HG02678 (cell line): ENCODE results near the gene UPP2.

Experiments
- ATAC-seq: cut with Tn5 transposase; IDR thresholded peaks from one replicate; pipeline ENCODE4 v1.9.1; 2021; ENCODE audit warnings: mild to moderate bottlenecking, moderate library complexity; ENCODE audit not compliant: unreplicated experiment

The UPP2 gene

GRCh38 chr2:158103411-158104012 lies 1.8 kb downstream of the UPP2 start:
- no peak for ATAC-seq

- no peak for ATAC-seq
These were observed 3.2 kb downstream of the UPP2 start for GRCh38 chr2:158104903-158105302.

GRCh38 chr2:158112992-158113391 lies 11.3 kb downstream of the UPP2 start:
- no peak for ATAC-seq

DNA sequence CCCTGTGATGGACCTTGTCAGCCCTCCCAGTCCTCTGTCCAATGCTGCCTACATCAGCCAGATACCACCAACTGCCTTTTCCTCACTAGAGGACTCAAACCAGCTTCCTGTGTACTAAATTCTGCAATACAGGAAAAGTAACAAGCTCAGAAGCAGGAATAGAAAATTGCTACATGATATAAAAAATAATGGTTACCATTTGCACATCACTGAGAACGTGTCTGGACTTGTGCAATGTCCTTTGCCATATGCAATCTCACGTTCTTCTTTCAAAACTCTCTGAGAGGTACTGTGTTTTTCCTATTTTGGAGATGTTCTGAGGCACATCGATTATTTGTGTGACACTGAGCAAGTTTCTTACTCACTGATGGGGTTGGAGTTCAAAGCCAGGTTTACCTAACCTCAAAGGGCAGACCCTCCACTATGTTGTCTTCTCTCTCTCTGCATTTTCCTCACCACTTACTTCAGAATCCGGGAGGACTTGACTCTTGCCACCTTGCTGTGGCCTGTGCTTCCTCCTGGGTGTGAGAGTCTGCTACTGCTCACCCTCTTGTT lies 12.1 kb downstream of the UPP2 start:
- ATAC-seq, result no peak

DNA sequence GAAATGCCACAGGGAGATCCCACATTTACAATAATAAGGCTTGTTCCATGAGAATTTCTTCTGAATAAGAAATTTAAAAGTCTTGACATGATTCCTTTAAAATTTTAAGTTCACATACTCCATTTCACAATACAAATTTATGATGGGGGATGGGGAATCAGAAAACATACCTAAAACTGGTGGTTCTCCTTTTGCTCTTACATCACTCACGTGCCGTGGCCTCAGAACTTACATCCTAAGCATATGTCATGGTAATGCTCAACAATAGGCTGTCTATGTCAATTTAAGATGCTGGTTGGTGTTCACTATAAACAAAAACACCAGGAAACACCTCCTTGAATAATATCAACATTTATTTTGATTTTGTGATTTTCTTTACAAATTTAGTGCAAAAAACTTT lies 12.8 kb downstream of the UPP2 start:
- no peak for ATAC-seq

- ATAC-seq, result no peak
These were observed 13.6 kb downstream of the UPP2 start for GRCh38 chr2:158115202-158115767.

- no peak for ATAC-seq
These were observed 15.3 kb downstream of the UPP2 start for GRCh38 chr2:158116936-158117335.

GRCh38 chr2:158120102-158120501 lies 18.4 kb downstream of the UPP2 start:
- no peak for ATAC-seq

GRCh38 chr2:158120664-158121641 lies 19.3 kb downstream of the UPP2 start:
- ATAC-seq, result no peak

GRCh38 chr2:158124896-158125295 lies 23.2 kb downstream of the UPP2 start:
- ATAC-seq, result no peak

GRCh38 chr2:158125756-158126498 lies 24.3 kb downstream of the UPP2 start:
- ATAC-seq, result no peak

DNA sequence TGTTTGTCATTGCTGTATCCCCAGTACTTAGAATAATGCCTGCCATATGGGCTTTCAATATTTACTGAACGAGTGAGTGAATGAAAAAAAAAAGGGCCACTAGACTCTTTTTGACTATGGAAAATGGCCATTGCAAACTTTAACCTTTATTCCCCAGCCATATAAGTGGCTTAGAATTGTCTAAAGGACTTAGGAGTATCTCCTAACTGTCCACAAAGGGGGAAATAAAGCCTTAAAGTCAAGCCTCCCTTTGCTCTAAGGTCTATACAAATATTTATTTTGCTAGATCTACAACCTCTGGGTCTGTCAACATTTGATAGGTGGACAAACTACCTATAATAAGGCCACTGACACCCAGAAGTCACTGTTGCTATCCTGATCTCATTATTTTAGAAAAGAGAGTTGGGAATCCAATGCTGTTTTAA lies 25.7 kb downstream of the UPP2 start:
- no peak for ATAC-seq

DNA sequence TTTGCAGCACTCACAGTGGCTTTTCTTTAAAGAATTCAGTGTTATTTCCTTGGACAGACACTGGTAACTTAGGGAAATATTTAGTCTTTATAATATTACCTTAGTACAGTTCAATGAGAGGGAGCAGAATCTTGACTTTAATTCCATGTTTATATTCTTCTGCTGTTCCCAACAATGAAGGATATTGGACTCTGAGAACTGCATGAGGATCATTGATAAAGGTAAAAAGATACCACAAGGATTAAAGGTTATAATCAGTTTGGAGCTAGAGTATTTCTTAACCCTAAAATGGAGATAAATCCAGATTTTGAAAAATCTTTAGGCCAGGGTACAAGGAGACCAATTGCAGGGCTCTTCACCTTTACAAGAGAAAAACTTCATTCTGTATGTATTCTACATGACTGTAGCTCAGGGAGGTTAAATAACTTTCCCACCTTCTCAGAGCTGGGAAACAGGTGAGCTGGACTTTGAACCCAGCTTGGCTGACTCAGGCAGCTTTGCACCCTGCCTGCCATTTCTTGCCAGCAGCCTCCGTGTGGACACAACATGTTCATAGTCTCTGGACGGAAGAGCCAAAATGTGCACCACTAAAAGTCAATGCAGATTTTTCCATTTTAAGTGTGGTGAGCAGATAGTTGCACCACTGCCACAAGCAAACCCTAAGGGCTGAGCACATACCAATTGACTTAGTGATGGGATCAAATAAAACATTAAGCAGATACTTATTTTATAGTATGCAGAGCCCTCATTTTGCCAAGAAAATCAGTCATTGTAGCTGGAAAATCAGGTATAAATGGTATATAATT lies 26.7 kb downstream of the UPP2 start:
- ATAC-seq, result no peak

GRCh38 chr2:158129037-158129436 lies 27.4 kb downstream of the UPP2 start:
- ATAC-seq, result no peak

GRCh38 chr2:158130832-158131473 lies 29.3 kb downstream of the UPP2 start:
- no peak for ATAC-seq

DNA sequence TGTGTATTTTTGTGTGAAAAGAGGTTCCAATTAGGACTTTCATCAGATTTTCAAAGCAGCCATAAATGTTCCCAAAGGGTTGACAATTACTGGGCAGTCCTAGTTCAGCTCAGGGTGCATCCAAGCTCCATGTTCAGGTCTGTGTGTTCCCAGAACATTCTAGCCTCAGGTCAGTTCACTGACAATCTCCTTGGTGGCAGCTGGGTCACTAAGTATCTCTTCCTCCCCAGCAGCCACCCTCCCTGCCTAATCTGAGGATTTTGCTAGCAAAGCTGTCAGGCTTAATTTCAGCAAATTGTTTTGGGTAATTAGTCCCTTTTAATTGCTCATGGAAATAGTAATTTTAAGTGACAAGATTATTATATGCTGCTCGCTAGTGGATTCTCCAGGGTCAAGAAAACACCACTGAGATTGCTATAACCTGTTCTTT lies 29.8 kb downstream of the UPP2 start:
- ATAC-seq, result no peak

GRCh38 chr2:158131919-158132566 lies 30.4 kb downstream of the UPP2 start:
- no peak for ATAC-seq

- no peak for ATAC-seq
These were observed 32.4 kb downstream of the UPP2 start for GRCh38 chr2:158134055-158134454.

- no peak for ATAC-seq
These were observed 33.0 kb downstream of the UPP2 start for GRCh38 chr2:158134655-158135054.
